Smooth muscle cell (in vitro differentiated cells): ENCODE data around the gene MYO9B. TPM values are rescaled to one million over a fixed set of nuclear protein-coding genes. Genes with fewer than 3 reads are reported as not detected.

Experiments used
- DNase-seq: peaks from one replicate; lab custom pipeline; 2025; ENCODE audit not compliant: unreplicated experiment; lab: John Stamatoyannopoulos, UW
- H2AFZ ChIP-seq: fragments of 200-600 bp; sonication (generic); 2 replicates; pipeline ENCODE4 v1.6.0; 2016; ENCODE audit warnings: antibody characterized with exemption, low read depth, mild to moderate bottlenecking
- H3F3A ChIP-seq: fragments of 200-600 bp; sonication (generic); 2 replicates; pipeline ENCODE4 v1.6.0; 2017; ENCODE audit warnings: antibody characterized with exemption, low read depth
- H3K27ac ChIP-seq: fragments of 200-600 bp; sonication (generic); 2 replicates; pipeline ENCODE4 v1.5.1; 2016; ENCODE audit warnings: low read depth, mild to moderate bottlenecking
- H3K27me3 ChIP-seq: fragments of 200-600 bp; sonication (generic); 2 replicates; pipeline ENCODE4 v1.6.1; 2016; ENCODE audit warnings: low read depth, mild to moderate bottlenecking
- H3K36me3 ChIP-seq: fragments of 200-600 bp; sonication (generic); 2 replicates; pipeline ENCODE4 v1.5.1; 2016; ENCODE audit warnings: low read depth
- H3K4me1 ChIP-seq: fragments of 200-600 bp; sonication (generic); 2 replicates; pipeline ENCODE4 v1.5.1; 2016; ENCODE audit warnings: low read depth
- H3K4me2 ChIP-seq: fragments of 200-600 bp; sonication (generic); 2 replicates; pipeline ENCODE4 v1.6.0; 2016; ENCODE audit warnings: mild to moderate bottlenecking
- H3K4me3 ChIP-seq: fragments of 200-600 bp; sonication (generic); 2 replicates; pipeline ENCODE4 v1.5.1; 2016; ENCODE audit warnings: mild to moderate bottlenecking
- H3K79me2 ChIP-seq: fragments of 200-600 bp; sonication (generic); 2 replicates; pipeline ENCODE4 v1.6.0; 2016; ENCODE audit warnings: low read depth, mild to moderate bottlenecking
- H3K9ac ChIP-seq: fragments of 200-600 bp; sonication (generic); 2 replicates; pipeline ENCODE4 v1.6.0; 2016; ENCODE audit warnings: low read depth
- H3K9me3 ChIP-seq: fragments of 200-600 bp; sonication (generic); replicated peaks from 2 replicates; pipeline ENCODE4 v1.5.1; 2016; ENCODE audit warnings: low read depth
- H4K20me1 ChIP-seq: fragments of 200-600 bp; sonication (generic); 2 replicates; pipeline ENCODE4 v1.6.0; 2016; ENCODE audit warnings: low read depth
- WGBS: methylation state at CpG from one replicate; pipeline ENCODE4 v1.1.7; 2016; ENCODE audit warnings: low lambda C conversion rate; 5-methylcytosine and 5-hydroxymethylcytosine counted together
- polyA plus RNA-seq: library from polyadenylated mRNA; unstranded; fragments of >200 nt; fragmentation: Nextera tagmentation; extraction: Ambion mirVana; gene quantifications from 2 replicates; pipeline ENCODE4 v1.2.1, GENCODE V29; 2016
- total RNA-seq: library from RNA; depleted of rRNA; stranded (reverse); fragments of >200 nt; gene quantifications from 2 replicates; pipeline ENCODE4 v1.2.3, GENCODE V29; 2014
- TF ChIP-seq, protein P1 (sequence below): fragments of 200-600 bp; sonication (generic); IDR thresholded peaks from 2 replicates; pipeline ENCODE4 v1.5.1; 2017; ENCODE audit warnings: borderline replicate concordance, mild to moderate bottlenecking, antibody characterized with exemption; ENCODE audit not compliant: insufficient read depth, poor library complexity, severe bottlenecking

Gene MYO9B
- total and polyA plus RNA-seq, 2 experiments from 2014 or later: 44.6 to 46.6 TPM

DNA sequence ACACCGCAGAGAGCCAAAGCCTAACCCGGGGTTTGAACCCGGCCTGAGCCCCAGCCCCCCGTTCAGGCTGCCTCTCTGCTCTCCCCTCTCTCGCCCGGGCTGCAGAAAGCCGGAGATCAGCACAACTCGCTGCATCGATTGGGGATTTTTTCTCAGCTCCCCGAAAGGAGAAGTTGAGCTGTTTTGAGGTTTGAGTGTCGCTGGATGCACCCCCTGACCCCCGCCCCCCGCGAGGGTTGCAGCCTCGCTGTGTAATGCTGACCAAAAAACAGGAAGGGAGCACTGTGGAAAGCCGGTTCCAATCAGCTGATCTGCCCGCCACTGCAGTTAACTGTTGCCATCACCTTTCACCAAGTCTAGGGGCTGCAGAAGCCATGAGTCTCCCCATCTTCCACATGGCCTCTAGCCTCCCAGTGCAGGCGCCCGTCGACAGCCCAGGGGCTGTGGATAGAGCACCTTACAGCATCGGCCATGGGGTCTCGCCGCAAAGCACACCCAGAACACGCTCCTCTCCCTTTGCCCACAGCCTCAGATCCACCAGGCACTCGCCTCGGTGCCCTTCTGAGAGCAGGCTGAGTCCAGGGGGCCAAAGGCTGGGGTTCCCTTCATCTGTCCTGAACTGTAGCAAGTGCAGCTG is 34.5 kb downstream of the MYO9B start:
- Histone ChIP-seq H2AFZ (no peak overlapping the region), H3K9ac (no peak overlapping the region), H3K9me3 (no peaks in the 10 kb centered on the region), H3K4me3 (no peak overlapping the region), H3K27me3 (no peaks in the 10 kb centered on the region), H3K27ac (no peak overlapping the region), H4K20me1 (peaks cover 23% of the 10 kb centered on the region), H3K79me2 (peaks cover 73% of the 10 kb centered on the region), H3K4me2 (no peak overlapping the region), H3K36me3 (no peaks in the 10 kb centered on the region), H3F3A (peaks cover 20% of the 10 kb centered on the region), H3K4me1 (peaks cover 3% of the 10 kb centered on the region)
- WGBS: 96% methylated on average over 26 of the region's 26 CpGs
- TF ChIP-seq, protein P1, sequence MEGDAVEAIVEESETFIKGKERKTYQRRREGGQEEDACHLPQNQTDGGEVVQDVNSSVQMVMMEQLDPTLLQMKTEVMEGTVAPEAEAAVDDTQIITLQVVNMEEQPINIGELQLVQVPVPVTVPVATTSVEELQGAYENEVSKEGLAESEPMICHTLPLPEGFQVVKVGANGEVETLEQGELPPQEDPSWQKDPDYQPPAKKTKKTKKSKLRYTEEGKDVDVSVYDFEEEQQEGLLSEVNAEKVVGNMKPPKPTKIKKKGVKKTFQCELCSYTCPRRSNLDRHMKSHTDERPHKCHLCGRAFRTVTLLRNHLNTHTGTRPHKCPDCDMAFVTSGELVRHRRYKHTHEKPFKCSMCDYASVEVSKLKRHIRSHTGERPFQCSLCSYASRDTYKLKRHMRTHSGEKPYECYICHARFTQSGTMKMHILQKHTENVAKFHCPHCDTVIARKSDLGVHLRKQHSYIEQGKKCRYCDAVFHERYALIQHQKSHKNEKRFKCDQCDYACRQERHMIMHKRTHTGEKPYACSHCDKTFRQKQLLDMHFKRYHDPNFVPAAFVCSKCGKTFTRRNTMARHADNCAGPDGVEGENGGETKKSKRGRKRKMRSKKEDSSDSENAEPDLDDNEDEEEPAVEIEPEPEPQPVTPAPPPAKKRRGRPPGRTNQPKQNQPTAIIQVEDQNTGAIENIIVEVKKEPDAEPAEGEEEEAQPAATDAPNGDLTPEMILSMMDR: no peak
- DNase-seq: no peak

DNA sequence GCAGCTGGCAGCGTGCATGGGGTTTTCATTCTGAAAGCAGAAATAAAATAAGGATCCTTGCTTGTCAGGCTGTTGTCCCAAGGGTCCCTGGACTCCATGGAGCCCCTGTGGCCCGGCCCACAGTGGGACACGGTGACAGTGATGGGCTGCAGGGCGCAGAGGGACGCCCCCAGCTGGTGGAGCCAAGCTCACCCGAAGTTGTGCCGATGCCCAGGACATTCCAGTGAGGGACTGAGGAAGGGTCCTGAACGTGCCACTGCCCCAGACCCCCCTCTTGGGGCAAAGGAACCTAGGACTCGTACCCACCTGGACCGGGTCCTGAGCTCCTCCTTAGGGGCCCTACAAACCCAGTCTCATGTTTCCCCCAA is 35.0 kb downstream of the MYO9B start:
- H3K9me3 ChIP-seq: no peaks in the 10 kb centered on the region
- H3F3A ChIP-seq: peaks cover 20% of the 10 kb centered on the region
- no peak for DNase-seq
- no peaks in the 10 kb centered on the region for H3K36me3 ChIP-seq
- WGBS: 97% methylated on average over 10 of the region's 10 CpGs
- no peak overlapping the region for H3K4me3 ChIP-seq
- peaks cover 3% of the 10 kb centered on the region for H3K4me1 ChIP-seq
- TF ChIP-seq, protein P1: no peak
- no peak overlapping the region for H3K27ac ChIP-seq
- peaks cover 73% of the 10 kb centered on the region for H3K79me2 ChIP-seq
- no peak overlapping the region for H3K9ac ChIP-seq
- H3K27me3 ChIP-seq: no peaks in the 10 kb centered on the region
- H4K20me1 ChIP-seq: peaks cover 24% of the 10 kb centered on the region
- H2AFZ ChIP-seq: no peak overlapping the region
- H3K4me2 ChIP-seq: no peak overlapping the region

DNA sequence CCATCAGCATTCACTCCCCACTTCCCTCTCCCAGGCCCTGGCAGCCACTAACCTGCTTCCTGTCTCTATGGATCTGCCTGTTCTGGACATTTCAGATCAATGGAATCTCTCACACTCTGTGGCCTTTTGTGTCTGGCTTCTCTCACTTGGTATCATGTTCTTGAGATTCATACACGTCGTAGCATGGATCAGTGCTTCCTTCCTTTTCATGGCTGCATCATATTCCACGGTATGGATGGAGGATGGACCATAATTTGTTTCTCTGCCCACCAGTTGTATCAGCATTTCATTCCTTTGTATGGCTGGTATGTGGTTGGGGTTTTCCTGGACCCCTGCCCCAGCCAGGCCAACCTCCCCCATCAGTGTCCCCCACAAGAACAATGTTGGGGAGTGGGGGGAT is 36.2 kb downstream of the MYO9B start:
- TF ChIP-seq, protein P1: no peak
- H3K27me3 ChIP-seq: no peaks in the 10 kb centered on the region
- no peaks in the 10 kb centered on the region for H3K36me3 ChIP-seq
- H3K9me3 ChIP-seq: no peaks in the 10 kb centered on the region
- DNase-seq: no peak
- H3K9ac ChIP-seq: no peak overlapping the region
- H4K20me1 ChIP-seq: peaks cover 35% of the 10 kb centered on the region
- H3F3A ChIP-seq: peaks cover 20% of the 10 kb centered on the region
- no peak overlapping the region for H3K4me2 ChIP-seq
- no peak overlapping the region for H2AFZ ChIP-seq
- peaks cover 3% of the 10 kb centered on the region for H3K4me1 ChIP-seq
- no peak overlapping the region for H3K27ac ChIP-seq
- H3K79me2 ChIP-seq: peaks cover 74% of the 10 kb centered on the region
- WGBS: 96% methylated on average over 3 of the region's 3 CpGs
- H3K4me3 ChIP-seq: no peak overlapping the region

DNA sequence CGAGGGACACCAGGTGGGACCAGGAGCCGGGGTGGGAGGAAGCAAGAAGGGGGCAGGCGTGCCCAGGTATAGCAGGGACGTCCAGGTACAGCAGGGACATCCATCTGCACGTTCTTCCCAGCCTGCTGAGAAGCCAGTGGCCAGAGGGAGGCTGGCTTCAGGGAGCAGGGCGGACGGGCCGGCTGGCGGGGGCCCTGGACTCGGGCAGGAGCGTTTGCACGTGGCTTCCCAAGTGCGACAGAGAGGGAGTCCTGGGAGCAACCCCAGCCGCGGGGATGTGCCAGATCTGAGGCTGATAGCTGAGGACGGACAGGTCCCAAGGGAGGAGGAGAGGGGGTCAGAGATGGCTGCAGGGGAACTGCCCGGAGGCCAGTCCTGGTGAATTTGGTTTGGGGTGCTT is 36.7 kb downstream of the MYO9B start:
- H3K4me1 ChIP-seq: peaks cover 2% of the 10 kb centered on the region
- DNase-seq: no peak
- H3K27me3 ChIP-seq: no peaks in the 10 kb centered on the region
- peaks cover 16% of the 10 kb centered on the region for H3F3A ChIP-seq
- no peak overlapping the region for H2AFZ ChIP-seq
- no peak overlapping the region for H3K4me2 ChIP-seq
- peaks cover 70% of the 10 kb centered on the region for H3K79me2 ChIP-seq
- H3K9ac ChIP-seq: no peak overlapping the region
- TF ChIP-seq, protein P1: no peak
- peaks cover 40% of the 10 kb centered on the region for H4K20me1 ChIP-seq
- H3K27ac ChIP-seq: no peak overlapping the region
- no peaks in the 10 kb centered on the region for H3K9me3 ChIP-seq
- H3K4me3 ChIP-seq: no peak overlapping the region
- H3K36me3 ChIP-seq: no peaks in the 10 kb centered on the region
- 91% methylated on average over 17 of the region's 17 CpGs for WGBS
